ENCODE measurements around the gene NMU.

Gene NMU

GRCh38 chr4:55588160-55588559 lies 47.9 kb downstream of the NMU start:
- TF ChIP-seq SIN3A (IDR thresholded peaks at IDR 0.05; ENCODE audit: borderline replicate concordance, insufficient read depth, low read length) (no peak), FOXP2 (optimal IDR thresholded peaks at IDR 0.05; ENCODE audit: borderline replicate concordance, extremely low read depth, extremely low read length, insufficient read depth) (no peak)

DNA sequence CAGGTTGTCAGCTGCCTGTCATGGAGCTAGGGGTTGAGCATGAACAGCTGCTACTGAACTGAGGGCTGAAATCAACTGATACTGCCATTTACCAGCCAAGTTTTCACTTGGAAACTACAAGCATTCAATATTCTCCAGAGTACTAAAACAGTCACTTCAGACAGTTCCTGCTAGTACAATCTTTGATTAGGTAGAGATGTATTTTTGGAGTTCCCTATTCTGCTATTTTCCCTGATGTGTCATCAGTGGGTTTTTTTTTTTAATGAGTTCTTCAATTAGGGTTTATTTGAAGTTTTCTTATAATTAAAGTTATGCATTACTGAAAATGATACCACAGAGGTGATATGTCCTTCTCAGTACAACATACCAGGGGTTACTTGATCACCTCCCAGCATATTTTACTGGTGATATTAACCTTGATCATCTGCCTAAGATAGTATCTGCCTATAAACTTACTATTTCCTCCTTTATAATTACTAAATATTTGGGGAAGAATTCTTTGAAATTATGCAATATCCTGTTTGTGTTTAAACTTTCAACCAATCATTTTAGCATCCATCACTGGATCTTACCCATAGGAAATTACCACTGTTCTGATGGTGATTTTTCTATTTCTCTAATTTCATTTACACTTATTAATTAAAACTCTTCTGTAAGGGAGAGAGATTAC lies 57.6 kb downstream of the NMU start:
- TF ChIP-seq TAF1 (IDR thresholded peaks at IDR 0.05; ENCODE audit: borderline replicate concordance, insufficient read depth, low read length): no peak
- no peak for TF ChIP-seq POLR2AphosphoS5 (IDR thresholded peaks at IDR 0.05; ENCODE audit: low read depth, low read length)
- TF ChIP-seq, protein P1, sequence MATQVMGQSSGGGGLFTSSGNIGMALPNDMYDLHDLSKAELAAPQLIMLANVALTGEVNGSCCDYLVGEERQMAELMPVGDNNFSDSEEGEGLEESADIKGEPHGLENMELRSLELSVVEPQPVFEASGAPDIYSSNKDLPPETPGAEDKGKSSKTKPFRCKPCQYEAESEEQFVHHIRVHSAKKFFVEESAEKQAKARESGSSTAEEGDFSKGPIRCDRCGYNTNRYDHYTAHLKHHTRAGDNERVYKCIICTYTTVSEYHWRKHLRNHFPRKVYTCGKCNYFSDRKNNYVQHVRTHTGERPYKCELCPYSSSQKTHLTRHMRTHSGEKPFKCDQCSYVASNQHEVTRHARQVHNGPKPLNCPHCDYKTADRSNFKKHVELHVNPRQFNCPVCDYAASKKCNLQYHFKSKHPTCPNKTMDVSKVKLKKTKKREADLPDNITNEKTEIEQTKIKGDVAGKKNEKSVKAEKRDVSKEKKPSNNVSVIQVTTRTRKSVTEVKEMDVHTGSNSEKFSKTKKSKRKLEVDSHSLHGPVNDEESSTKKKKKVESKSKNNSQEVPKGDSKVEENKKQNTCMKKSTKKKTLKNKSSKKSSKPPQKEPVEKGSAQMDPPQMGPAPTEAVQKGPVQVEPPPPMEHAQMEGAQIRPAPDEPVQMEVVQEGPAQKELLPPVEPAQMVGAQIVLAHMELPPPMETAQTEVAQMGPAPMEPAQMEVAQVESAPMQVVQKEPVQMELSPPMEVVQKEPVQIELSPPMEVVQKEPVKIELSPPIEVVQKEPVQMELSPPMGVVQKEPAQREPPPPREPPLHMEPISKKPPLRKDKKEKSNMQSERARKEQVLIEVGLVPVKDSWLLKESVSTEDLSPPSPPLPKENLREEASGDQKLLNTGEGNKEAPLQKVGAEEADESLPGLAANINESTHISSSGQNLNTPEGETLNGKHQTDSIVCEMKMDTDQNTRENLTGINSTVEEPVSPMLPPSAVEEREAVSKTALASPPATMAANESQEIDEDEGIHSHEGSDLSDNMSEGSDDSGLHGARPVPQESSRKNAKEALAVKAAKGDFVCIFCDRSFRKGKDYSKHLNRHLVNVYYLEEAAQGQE (IDR thresholded peaks at IDR 0.05; ENCODE audit: insufficient read depth in 1 of 2, low read depth in 2 of 2, low read length in 2 of 2): no peak
- no peak for TF ChIP-seq FOXP2 (optimal IDR thresholded peaks at IDR 0.05; ENCODE audit: borderline replicate concordance, extremely low read depth, extremely low read length, insufficient read depth)
- no peak for TF ChIP-seq SIN3A (IDR thresholded peaks at IDR 0.05; ENCODE audit: borderline replicate concordance, insufficient read depth, low read length)

- TF ChIP-seq FOXP2 (optimal IDR thresholded peaks at IDR 0.05; ENCODE audit: borderline replicate concordance, extremely low read depth, extremely low read length, insufficient read depth) (no peak), POLR2AphosphoS5 (IDR thresholded peaks at IDR 0.05; ENCODE audit: low read depth, low read length) (no peak), SIN3A (IDR thresholded peaks at IDR 0.05; ENCODE audit: borderline replicate concordance, insufficient read depth, low read length) (no peak), TAF1 (IDR thresholded peaks at IDR 0.05; ENCODE audit: borderline replicate concordance, insufficient read depth, low read length) (no peak)
- TF ChIP-seq, protein P1 (IDR thresholded peaks at IDR 0.05; ENCODE audit: insufficient read depth in 1 of 2, low read depth in 2 of 2, low read length in 2 of 2): no peak
Observed at GRCh38 chr4:55575513-55575912, 60.6 kb downstream of the NMU start.

- TF ChIP-seq TAF1 (IDR thresholded peaks at IDR 0.05; ENCODE audit: borderline replicate concordance, insufficient read depth, low read length) (no peak), POLR2AphosphoS5 (IDR thresholded peaks at IDR 0.05; ENCODE audit: low read depth, low read length) (no peak), SIN3A (IDR thresholded peaks at IDR 0.05; ENCODE audit: borderline replicate concordance, insufficient read depth, low read length) (no peak), FOXP2 (optimal IDR thresholded peaks at IDR 0.05; ENCODE audit: borderline replicate concordance, extremely low read depth, extremely low read length, insufficient read depth) (no peak)
- TF ChIP-seq, protein P1 (IDR thresholded peaks at IDR 0.05; ENCODE audit: insufficient read depth in 1 of 2, low read depth in 2 of 2, low read length in 2 of 2): no peak
Observed at GRCh38 chr4:55574252-55574651, 61.8 kb downstream of the NMU start.

DNA sequence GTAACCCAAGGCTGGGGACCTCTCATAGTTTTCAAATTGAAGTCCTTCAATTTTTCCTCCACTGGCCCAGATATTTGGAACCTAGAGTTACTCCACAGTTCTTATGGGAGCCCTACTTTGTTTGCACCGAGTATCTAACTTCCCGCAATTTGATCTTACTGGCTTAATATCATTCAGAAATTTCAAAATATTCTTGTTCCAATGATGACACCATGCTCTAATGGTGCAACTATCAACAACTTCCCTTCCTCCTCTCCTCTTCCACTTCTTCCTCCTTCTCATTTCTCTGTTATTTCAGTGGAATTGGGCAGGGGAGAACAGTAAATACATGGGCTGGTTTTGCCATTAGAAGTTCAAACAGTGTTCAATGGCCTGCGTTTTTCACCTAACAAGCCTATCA lies 64.3 kb downstream of the NMU start:
- TF ChIP-seq POLR2AphosphoS5 (IDR thresholded peaks at IDR 0.05; ENCODE audit: low read depth, low read length): no peak
- TF ChIP-seq FOXP2 (optimal IDR thresholded peaks at IDR 0.05; ENCODE audit: borderline replicate concordance, extremely low read depth, extremely low read length, insufficient read depth): no peak
- TF ChIP-seq, protein P1 (IDR thresholded peaks at IDR 0.05; ENCODE audit: insufficient read depth in 1 of 2, low read depth in 2 of 2, low read length in 2 of 2): no peak
- no peak for TF ChIP-seq TAF1 (IDR thresholded peaks at IDR 0.05; ENCODE audit: borderline replicate concordance, insufficient read depth, low read length)
- no peak for TF ChIP-seq SIN3A (IDR thresholded peaks at IDR 0.05; ENCODE audit: borderline replicate concordance, insufficient read depth, low read length)
